Endothelial cell of umbilical vein (primary cell): ENCODE data around the gene RBMS3. TPM values are rescaled to one million over a fixed set of nuclear protein-coding genes. Genes with fewer than 3 reads are reported as not detected.

Experiments used
- BruUV-seq: library from RNA; stranded (reverse); fragments of 400-500 nt; replicated peaks from 2 replicates; lab custom pipeline; 2021; lab: Mats Ljungman, UMichigan
- CTCF ChIA-PET: fragments of 300-600, 350-600 bp; sonication (Branson Sonifier 250); formaldehyde crosslinking; loops from one replicate; lab custom pipeline; 2021; ENCODE audit warnings: antibody characterized with exemption, inconsistent platforms; lab: Charles Lee
- POLR2A ChIA-PET: fragments of 300-600, 350-600 bp; sonication (Branson Sonifier 250); formaldehyde crosslinking; loops from one replicate; lab custom pipeline; 2021; ENCODE audit warnings: antibody characterized with exemption, inconsistent platforms; lab: Charles Lee
- DNase-seq: peaks from one replicate; pipeline ENCODE4 v3.0.0-alpha.2; 2011; ENCODE audit warnings: low read depth, low spot score
- FAIRE-seq: peaks from 2 replicates; lab custom pipeline; 2011; peaks lifted over from hg19 to GRCh38; lab: Jason Lieb, UNC
- H2AFZ ChIP-seq: 2 replicates; pipeline ENCODE4 v1.6.0; 2012; ENCODE audit warnings: low read depth, low read length, control low read depth, inconsistent platforms
- H3K27ac ChIP-seq: 2 replicates; pipeline ENCODE4 v1.5.1; 2011; ENCODE audit warnings: low read depth, mild to moderate bottlenecking, control low read depth, low read length, moderate library complexity; ENCODE audit not compliant: insufficient read depth
- H3K27me3 ChIP-seq, 2 experiments: 2 replicates each; pipeline versions ENCODE4 v1.6.0 to v1.6.1; 2011; ENCODE audit warnings: low read length in 2 of 2, mixed read lengths in 1 of 2; ENCODE audit not compliant: control insufficient read depth in 2 of 2, insufficient read depth in 2 of 2
- H3K36me3 ChIP-seq, 2 experiments: 2 replicates in 1 of 2; 3 replicates in 1 of 2; pipeline ENCODE4 v1.5.1; 2011; ENCODE audit warnings: low read length in 2 of 2, mild to moderate bottlenecking in 1 of 2, moderate library complexity in 1 of 2; ENCODE audit not compliant: control insufficient read depth in 2 of 2, insufficient read depth in 2 of 2; ENCODE audit errors: extremely low read depth in 1 of 2
- H3K4me1 ChIP-seq: 3 replicates; pipeline ENCODE4 v1.5.1; 2011; ENCODE audit warnings: mild to moderate bottlenecking, low read length; ENCODE audit not compliant: control insufficient read depth, insufficient read depth; ENCODE audit errors: extremely low read depth
- H3K4me2 ChIP-seq: 2 replicates; pipeline ENCODE4 v1.6.1; 2011; ENCODE audit warnings: low read length, control low read depth, mixed read lengths; ENCODE audit not compliant: insufficient read depth
- H3K4me3 ChIP-seq, 3 experiments: fragments of 200-600 bp in 1 of 3; sonication (generic), shearing (Covaris generic) in 1 of 3; replicated peaks in 1 of 3; 2 replicates each; pipeline ENCODE4 v1.5.1; 2011 to 2016; ENCODE audit warnings: control low read depth in 3 of 3, low read length in 3 of 3, mild to moderate bottlenecking in 2 of 3, inconsistent platforms in 1 of 3, low read depth in 1 of 3, moderate library complexity in 1 of 3; ENCODE audit not compliant: insufficient read depth in 1 of 3
- H3K79me2 ChIP-seq: 2 replicates; pipeline ENCODE4 v1.6.0; 2012; ENCODE audit warnings: low read length, inconsistent platforms; ENCODE audit not compliant: control insufficient read depth, insufficient read depth
- H3K9ac ChIP-seq: replicated peaks from 2 replicates; pipeline ENCODE3; 2011; ENCODE audit warnings: low read length, control low read depth; ENCODE audit not compliant: insufficient read depth; ENCODE audit errors: extremely low read depth
- H3K9me1 ChIP-seq: replicated peaks from 3 replicates; pipeline ENCODE4 v1.6.0; 2011; ENCODE audit warnings: mild to moderate bottlenecking, low read length; ENCODE audit not compliant: control insufficient read depth, insufficient read depth; ENCODE audit errors: extremely low read depth
- H3K9me3 ChIP-seq: replicated peaks from 2 replicates; pipeline ENCODE4 v1.5.1; 2012; ENCODE audit warnings: low read length, inconsistent platforms; ENCODE audit not compliant: control insufficient read depth, insufficient read depth
- H4K20me1 ChIP-seq: replicated peaks from 2 replicates; pipeline ENCODE3; 2011; ENCODE audit warnings: mild to moderate bottlenecking, low read length; ENCODE audit not compliant: control insufficient read depth, insufficient read depth; ENCODE audit errors: extremely low read depth
- CTCF ChIP-seq, 2 donors: IDR thresholded peaks; 1 replicate in 1 of 2; 2 replicates in 1 of 2; pipeline ENCODE4 v1.5.1; 2011; ENCODE audit warnings: low read length in 2 of 2, mild to moderate bottlenecking in 2 of 2, moderate library complexity in 2 of 2, control low read depth in 1 of 2, inconsistent platforms in 1 of 2, low read depth in 1 of 2; ENCODE audit not compliant: insufficient read depth in 1 of 2; ENCODE audit errors: extremely low read depth in 1 of 2
- EZH2 ChIP-seq: IDR thresholded peaks from 2 replicates; pipeline ENCODE4 v1.6.1; 2012; ENCODE audit warnings: borderline replicate concordance, low read depth, mild to moderate bottlenecking, moderate library complexity, low read length, inconsistent platforms; ENCODE audit not compliant: severe bottlenecking
- FOS ChIP-seq: IDR thresholded peaks from 2 replicates; pipeline ENCODE4 v1.6.1; 2011; ENCODE audit warnings: mild to moderate bottlenecking, low read length, moderate library complexity, borderline replicate concordance; ENCODE audit not compliant: insufficient read depth
- GATA2 ChIP-seq: IDR thresholded peaks from 2 replicates; pipeline ENCODE4 v1.7.0; 2011; ENCODE audit warnings: low read depth, mild to moderate bottlenecking, moderate library complexity, mixed read lengths, low read length; ENCODE audit not compliant: insufficient read length, insufficient read depth
- JUN ChIP-seq: IDR thresholded peaks from 2 replicates; pipeline ENCODE4 v1.6.1; 2011; ENCODE audit warnings: borderline replicate concordance, low read depth; ENCODE audit not compliant: insufficient read length, insufficient read depth
- MYC ChIP-seq: IDR thresholded peaks from one replicate; pipeline ENCODE4 v1.6.1; 2011; ENCODE audit warnings: mild to moderate bottlenecking, low read depth, low read length
- POLR2A ChIP-seq: IDR thresholded peaks from 2 replicates; pipeline ENCODE4 v1.6.1; 2012; ENCODE audit warnings: low read depth, mild to moderate bottlenecking, control low read depth, low read length
- POLR2AphosphoS5 ChIP-seq: IDR thresholded peaks from 2 replicates; pipeline ENCODE4 v1.6.1; 2012; ENCODE audit warnings: low read depth, mild to moderate bottlenecking, control low read depth, low read length, moderate library complexity; ENCODE audit not compliant: insufficient read depth
- dilution Hi-C: fragments of 300-500 bp; cut with MboI; formaldehyde crosslinking; loops from one replicate; pipeline ENCODE4 v1.15.0; 2019; ENCODE audit warnings: low sequenced_read_pairs; ENCODE audit not compliant: extremely low pct_ligation_motif_present
- intact Hi-C: fragments of 100-400 bp; cut with micrococcal nuclease; formaldehyde crosslinking; loops from one replicate; pipeline ENCODE4 v1.10.0; 2022
- polyA plus RNA-seq, 4 experiments: library from polyadenylated mRNA; depleted of rRNA in 3 of 4; stranded (reverse) in 3 of 4; unstranded in 1 of 4; fragments of >200 nt; gene quantifications; 2 replicates each; pipeline versions ENCODE4 v1.2.1 to v1.2.3, GENCODE V29; 2011 to 2012; ENCODE audit warnings: missing spikeins in 1 of 4
- total RNA-seq: library from RNA; stranded (reverse); gene quantifications from 2 replicates; pipeline ENCODE4 v1.2.3, GENCODE V29; 2021
- TF ChIP-seq, protein P1 (sequence below): IDR thresholded peaks from 2 replicates; pipeline ENCODE4 v1.6.1; 2011; ENCODE audit not compliant: insufficient read depth, insufficient read length

The RBMS3 gene
- total and polyA plus RNA-seq, 2 donors (not counting 3 experiments of a cell fraction or from before 2014, with no cell fraction given) = 13.6 to 42.3 TPM

DNA sequence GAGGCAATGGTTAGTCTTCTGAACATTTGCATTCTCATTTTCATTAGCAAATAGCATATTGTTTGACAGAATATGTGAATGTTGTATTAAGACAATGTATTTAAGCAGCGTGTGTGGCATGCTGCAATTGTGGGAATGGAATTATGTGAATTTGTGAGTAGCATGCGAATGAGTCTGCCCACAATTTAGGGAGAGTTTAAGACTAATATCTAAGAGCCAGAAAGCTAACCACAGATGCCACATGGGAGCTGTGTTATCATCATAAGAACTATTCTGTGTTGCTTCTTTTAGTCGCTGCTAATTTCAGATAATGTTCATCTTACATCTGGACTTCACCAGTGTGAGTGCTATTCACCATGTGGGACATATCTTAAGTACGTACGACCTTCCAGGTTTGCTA lies 494.5 kb downstream of the RBMS3 start:
- no peak overlapping the region for H3K9ac ChIP-seq

DNA sequence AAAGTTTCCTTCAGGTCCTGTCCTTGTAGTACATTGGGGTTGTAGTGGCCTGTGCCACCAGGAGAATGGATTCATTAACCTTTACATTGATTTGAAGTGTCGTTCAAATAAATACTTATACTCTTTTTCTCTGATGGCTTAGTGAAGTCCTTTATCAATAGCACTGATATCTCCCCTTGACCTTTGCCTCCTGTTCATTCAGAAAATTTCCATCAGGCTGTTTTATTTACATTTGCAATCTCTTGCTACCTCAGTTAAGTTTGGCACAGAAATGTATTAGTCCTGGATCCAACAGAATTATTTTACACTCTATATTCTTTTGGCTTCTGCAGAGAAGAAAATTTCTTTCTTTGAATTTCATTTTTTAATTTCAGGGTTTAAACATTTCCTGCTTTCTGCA lies 497.0 kb downstream of the RBMS3 start:
- no peak overlapping the region for H3K27ac ChIP-seq
- no peaks in the 10 kb centered on the region for H3K9me1 ChIP-seq
- H3K4me3 ChIP-seq = no peak overlapping the region
- H3K4me1 ChIP-seq = no peaks in the 10 kb centered on the region
- TF ChIP-seq POLR2A = no peak
- TF ChIP-seq EZH2 = no peak
- no peak for TF ChIP-seq JUN
- TF ChIP-seq, protein P1, sequence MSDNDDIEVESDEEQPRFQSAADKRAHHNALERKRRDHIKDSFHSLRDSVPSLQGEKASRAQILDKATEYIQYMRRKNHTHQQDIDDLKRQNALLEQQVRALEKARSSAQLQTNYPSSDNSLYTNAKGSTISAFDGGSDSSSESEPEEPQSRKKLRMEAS = no peak
- no peak for TF ChIP-seq MYC
- no peak for TF ChIP-seq POLR2AphosphoS5
- TF ChIP-seq FOS = no peak
- TF ChIP-seq CTCF (IDR thresholded peaks at IDR 0.05; ENCODE audit: extremely low read depth in 1 of 2, insufficient read depth in 1 of 2, low read depth in 1 of 2, low read length in 2 of 2) = no peak
- no peak for TF ChIP-seq GATA2
- H3K9me3 ChIP-seq = no peaks in the 10 kb centered on the region
- H3K27me3 ChIP-seq = no peaks in the 10 kb centered on the region
- FAIRE-seq = no peak
- H2AFZ ChIP-seq = no peak overlapping the region
- dilution Hi-C loops (no loop called here), intact Hi-C loops (no loop called here)
- no peaks in the 10 kb centered on the region for H3K79me2 ChIP-seq
- no peaks in the 10 kb centered on the region for H4K20me1 ChIP-seq
- POLR2A ChIA-PET = no interaction called here
- H3K9ac ChIP-seq = no peak overlapping the region
- H3K36me3 ChIP-seq = no peaks in the 10 kb centered on the region
- H3K4me2 ChIP-seq = no peak overlapping the region
- CTCF ChIA-PET = no interaction called here
- no TSS peak for BruUV-seq
- no peak for DNase-seq

More for the DNA sequence above, 494.5 kb downstream of the RBMS3 start:
- POLR2A ChIA-PET = no interaction called here
- Histone ChIP-seq H3K4me2 (no peak overlapping the region), H3K4me1 (no peaks in the 10 kb centered on the region), H3K9me3 (no peaks in the 10 kb centered on the region), H3K4me3 (no peak overlapping the region), H3K9me1 (no peaks in the 10 kb centered on the region), H2AFZ (no peak overlapping the region), H3K27ac (no peak overlapping the region), H3K27me3 (no peaks in the 10 kb centered on the region), H4K20me1 (no peaks in the 10 kb centered on the region), H3K79me2 (no peaks in the 10 kb centered on the region), H3K36me3 (no peaks in the 10 kb centered on the region)
- dilution Hi-C loops = no loop called here
- no TSS peak for BruUV-seq
- DNase-seq (no peak), FAIRE-seq (no peak)
- TF ChIP-seq MYC (no peak), FOS (no peak)
- TF ChIP-seq, protein P1 = no peak
- intact Hi-C loops = no loop called here
- CTCF ChIA-PET = no interaction called here
